Mesodermal cell (in vitro differentiated cells): Measurements from ENCODE around the gene HADHA.

Experiments
- H3K27ac ChIP-seq: 2 replicates; pipeline ENCODE4 v1.7.0; 2013; ENCODE audit warnings: mild to moderate bottlenecking, low read depth, low read length, moderate library complexity; ENCODE audit not compliant: severe bottlenecking
- H3K36me3 ChIP-seq: 2 replicates; pipeline ENCODE4 v1.7.1; 2013; ENCODE audit warnings: mild to moderate bottlenecking, low read length, moderate library complexity; ENCODE audit not compliant: control insufficient read depth, insufficient read depth
- H3K4me1 ChIP-seq: one replicate; pipeline ENCODE4 v1.7.1; 2013; ENCODE audit warnings: mild to moderate bottlenecking, low read length; ENCODE audit not compliant: insufficient read depth, control insufficient read depth, poor library complexity, severe bottlenecking
- H3K4me3 ChIP-seq: 2 replicates; pipeline ENCODE4 v1.7.0; 2013; ENCODE audit warnings: low read length, control low read depth, mild to moderate bottlenecking; ENCODE audit not compliant: insufficient read depth, poor library complexity, severe bottlenecking; ENCODE audit errors: extremely low read depth
- H3K9me3 ChIP-seq: 2 replicates; pipeline ENCODE4 v1.7.1; 2013; ENCODE audit warnings: mild to moderate bottlenecking, low read length, moderate library complexity; ENCODE audit not compliant: control insufficient read depth
- WGBS, 2 experiments: methylation state at CpG; one replicate each; pipeline ENCODE4 v1.1.5; 2013; ENCODE audit warnings: missing lambda C conversion rate in 2 of 2; ENCODE audit not compliant: insufficient coverage in 2 of 2; 5-methylcytosine and 5-hydroxymethylcytosine counted together

Gene HADHA

DNA sequence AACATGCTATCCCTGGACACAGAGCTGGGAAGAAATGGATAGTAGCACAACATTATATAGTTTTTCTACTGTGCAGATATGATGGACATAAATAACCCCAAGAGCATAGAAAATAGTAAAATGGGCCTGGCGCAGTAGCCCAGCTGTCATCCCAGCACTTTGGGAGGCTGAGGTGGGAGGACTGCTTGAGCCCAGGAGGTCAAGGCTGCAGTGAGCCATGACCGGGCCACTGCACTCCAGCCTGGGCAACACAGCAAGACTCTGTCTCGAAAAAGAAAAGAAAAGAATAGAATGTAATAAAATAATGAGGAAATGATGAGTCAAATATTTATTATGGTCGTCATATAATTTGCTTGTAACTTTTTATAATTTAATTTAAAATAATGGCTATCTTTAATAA is 79.0 kb downstream of the HADHA start:
- Histone ChIP-seq H3K36me3 (no peaks in the 10 kb centered on the region), H3K27ac (no peak overlapping the region), H3K4me3 (no peak overlapping the region), H3K9me3 (no peaks in the 10 kb centered on the region), H3K4me1 (no peaks in the 10 kb centered on the region)
- WGBS, 2 experiments = 81 to 97% methylated on average over 2 to 3 of the region's 4 CpGs

DNA sequence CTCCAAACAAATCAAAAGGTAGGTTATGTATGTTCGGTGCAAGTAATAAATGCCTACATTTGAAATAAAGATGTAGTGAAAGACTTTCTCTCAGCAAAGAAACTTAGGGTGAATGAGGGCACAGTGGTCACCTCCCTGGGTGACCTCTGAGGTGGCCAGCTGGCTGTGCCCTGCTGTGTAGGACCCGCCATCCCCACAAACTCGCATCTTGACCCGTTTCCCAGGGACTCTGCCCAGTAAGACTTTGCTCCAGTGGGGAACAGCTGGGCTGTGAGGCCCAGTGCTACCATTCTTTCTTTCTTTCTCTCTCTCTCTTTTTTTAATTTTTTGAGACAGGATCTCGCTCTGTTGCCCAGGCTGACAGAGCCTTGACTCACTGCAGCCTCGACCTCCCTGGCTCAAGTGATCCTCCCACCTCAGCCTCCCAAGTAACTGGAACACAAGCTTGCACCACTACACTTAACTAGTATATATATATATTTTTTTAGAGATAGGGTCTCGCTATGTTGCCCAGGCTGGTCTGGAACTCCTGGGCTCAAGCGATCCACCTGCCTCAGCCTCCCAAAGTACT is 79.7 kb downstream of the HADHA start:
- no peaks in the 10 kb centered on the region for H3K9me3 ChIP-seq
- 71 to 93% methylated on average over 1 to 7 of the region's 8 CpGs for WGBS, 2 experiments
- H3K36me3 ChIP-seq = no peaks in the 10 kb centered on the region
- H3K4me3 ChIP-seq = no peak overlapping the region
- H3K4me1 ChIP-seq = no peaks in the 10 kb centered on the region
- H3K27ac ChIP-seq = no peak overlapping the region

DNA sequence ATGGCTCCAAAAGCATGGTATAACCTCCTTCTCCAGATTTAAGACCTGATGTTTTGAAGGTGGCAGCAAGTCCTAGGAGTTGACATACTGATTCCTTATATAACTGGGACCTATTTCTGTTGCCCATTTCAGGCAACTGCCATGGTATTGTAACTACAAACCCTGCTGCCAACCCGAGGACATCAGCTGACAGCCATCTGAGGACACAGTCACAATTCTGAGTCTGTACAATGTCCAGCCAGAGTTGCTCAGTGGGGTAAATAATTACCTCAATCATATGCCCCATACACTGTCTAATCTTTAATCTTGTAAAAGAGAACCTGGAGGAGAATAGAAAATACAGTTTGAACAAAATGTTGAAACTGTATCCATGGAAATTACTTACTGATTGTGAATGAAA is 80.2 kb downstream of the HADHA start:
- no peak overlapping the region for H3K27ac ChIP-seq
- no peaks in the 10 kb centered on the region for H3K9me3 ChIP-seq
- no peaks in the 10 kb centered on the region for H3K36me3 ChIP-seq
- H3K4me3 ChIP-seq = no peak overlapping the region
- no peaks in the 10 kb centered on the region for H3K4me1 ChIP-seq
- WGBS, 2 experiments = 57 to 89% methylated on average over 1 of the region's 1 CpG

DNA sequence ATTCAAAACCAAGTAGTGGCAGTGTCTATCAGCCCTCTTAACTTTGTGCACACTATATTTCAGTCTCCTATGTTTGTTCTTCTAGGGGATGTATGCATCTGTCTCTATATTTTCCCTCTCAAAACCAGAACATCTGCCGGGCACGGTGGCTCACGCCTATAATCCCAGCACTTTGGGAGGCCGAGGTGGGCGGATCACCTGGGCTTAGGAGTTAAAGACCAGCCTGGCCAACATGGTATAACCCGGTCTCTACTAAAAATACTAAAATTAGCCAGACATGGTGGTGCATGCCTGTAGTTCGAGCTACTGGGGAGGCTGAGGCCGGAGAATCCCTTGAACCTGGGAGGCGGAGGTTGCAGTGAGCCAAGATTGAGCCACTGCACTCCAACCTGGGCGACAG is 81.5 kb downstream of the HADHA start:
- WGBS, 2 experiments = 87 to 92% methylated on average over 8 to 9 of the region's 10 CpGs
- H3K9me3 ChIP-seq = no peaks in the 10 kb centered on the region
- no peaks in the 10 kb centered on the region for H3K4me1 ChIP-seq

DNA sequence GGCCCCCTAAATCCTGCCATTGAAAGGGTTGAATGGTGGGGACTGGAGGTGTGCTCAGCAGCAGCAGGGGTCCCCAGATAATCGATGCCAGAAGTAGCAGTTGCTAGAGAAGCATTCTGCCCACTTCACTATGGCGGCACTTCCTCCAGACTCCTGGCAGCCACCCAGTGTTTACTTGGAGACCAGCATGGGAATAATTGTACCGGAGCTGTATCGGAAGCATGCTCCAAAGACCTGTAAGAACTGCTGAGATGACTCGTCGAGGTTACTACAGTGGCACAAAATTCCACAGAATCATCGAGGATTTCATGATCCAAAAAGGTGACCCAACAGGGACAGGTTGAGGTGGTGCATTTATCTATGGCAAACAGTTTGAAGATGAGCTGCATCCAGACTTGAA is 82.5 kb downstream of the HADHA start:
- Histone ChIP-seq H3K27ac (no peak overlapping the region), H3K36me3 (no peaks in the 10 kb centered on the region), H3K4me3 (no peak overlapping the region), H3K9me3 (no peaks in the 10 kb centered on the region), H3K4me1 (no peaks in the 10 kb centered on the region)
- WGBS, 2 experiments = 93 to 96% methylated on average over 6 of the region's 7 CpGs

More for the DNA sequence above, 81.5 kb downstream of the HADHA start:
- no peaks in the 10 kb centered on the region for H3K36me3 ChIP-seq
- no peak overlapping the region for H3K27ac ChIP-seq
- no peak overlapping the region for H3K4me3 ChIP-seq

DNA sequence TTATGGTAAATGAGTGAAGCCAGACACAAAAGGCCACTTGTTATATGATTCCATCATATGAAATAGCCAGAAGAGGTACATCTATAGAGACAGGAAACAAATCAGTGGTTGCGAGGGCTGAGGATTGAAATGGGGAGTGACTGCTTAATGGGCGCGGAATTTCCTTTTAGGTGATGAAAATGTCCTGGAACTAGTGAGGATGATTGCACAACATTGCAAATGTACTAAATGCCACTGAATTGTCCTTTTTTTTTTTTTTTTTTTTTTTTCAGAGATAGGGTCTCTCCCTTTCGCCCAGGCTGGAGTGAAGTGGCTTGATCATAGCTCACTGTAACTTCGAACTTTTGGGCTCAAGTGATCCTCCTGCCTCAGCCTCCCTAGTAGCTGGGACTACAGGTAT is 86.9 kb downstream of the HADHA start:
- H3K27ac ChIP-seq = no peak overlapping the region
- no peaks in the 10 kb centered on the region for H3K9me3 ChIP-seq
- WGBS, 2 experiments = 92 to 95% methylated on average over 2 to 5 of the region's 5 CpGs
- no peaks in the 10 kb centered on the region for H3K36me3 ChIP-seq
- H3K4me3 ChIP-seq = no peak overlapping the region
- no peaks in the 10 kb centered on the region for H3K4me1 ChIP-seq

DNA sequence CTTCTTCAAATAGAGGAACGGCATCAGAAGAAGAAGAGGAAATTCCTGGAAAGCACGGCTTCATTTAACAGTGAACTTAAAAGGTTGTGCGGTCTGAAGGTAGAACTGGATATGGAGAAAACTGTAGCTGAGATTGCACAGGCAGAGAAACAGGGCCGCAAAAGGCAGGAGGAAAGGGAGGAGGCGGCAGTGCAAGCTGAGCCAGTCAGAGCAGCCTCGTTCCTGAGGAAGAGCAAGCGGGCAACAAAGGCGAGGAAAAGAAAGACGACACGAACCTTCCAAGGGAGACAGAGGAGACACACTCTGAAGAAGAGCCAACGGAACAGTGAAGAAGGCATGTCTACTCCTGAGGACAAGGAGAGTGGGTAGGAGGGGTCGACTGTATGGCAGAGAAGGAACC is 94.2 kb downstream of the HADHA start:
- Histone ChIP-seq H3K27ac (no peak overlapping the region), H3K4me3 (no peak overlapping the region), H3K9me3 (no peaks in the 10 kb centered on the region), H3K36me3 (no peaks in the 10 kb centered on the region), H3K4me1 (no peaks in the 10 kb centered on the region)
- WGBS, 2 experiments = 89 to 94% methylated on average over 12 of the region's 12 CpGs

DNA sequence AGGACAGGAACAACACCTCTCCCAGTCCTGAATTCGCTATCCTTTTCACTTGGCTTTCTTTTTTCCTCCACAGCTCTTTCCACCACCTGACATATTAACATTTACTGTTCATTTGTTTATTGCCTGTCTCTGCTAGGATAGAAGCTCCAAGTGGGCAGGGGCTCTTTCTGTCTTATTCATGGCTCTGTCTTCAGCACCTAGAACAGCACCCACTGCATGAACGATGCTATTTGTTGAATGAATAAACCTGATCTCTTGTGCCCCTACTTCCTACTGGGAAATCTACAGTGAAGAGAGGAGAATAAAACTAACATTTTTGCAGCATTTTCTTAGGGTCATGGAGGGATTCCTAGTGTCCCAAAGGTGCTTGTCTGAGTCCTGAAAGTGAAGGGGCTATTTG is 95.9 kb downstream of the HADHA start:
- Histone ChIP-seq H3K4me1 (no peaks in the 10 kb centered on the region), H3K36me3 (no peaks in the 10 kb centered on the region), H3K27ac (no peak overlapping the region), H3K4me3 (no peak overlapping the region), H3K9me3 (no peaks in the 10 kb centered on the region)
- WGBS, 2 experiments = 100% methylated on average over 1 of the region's 2 CpGs; no CpG with 5 or more reads in 1 of the 2 experiments

DNA sequence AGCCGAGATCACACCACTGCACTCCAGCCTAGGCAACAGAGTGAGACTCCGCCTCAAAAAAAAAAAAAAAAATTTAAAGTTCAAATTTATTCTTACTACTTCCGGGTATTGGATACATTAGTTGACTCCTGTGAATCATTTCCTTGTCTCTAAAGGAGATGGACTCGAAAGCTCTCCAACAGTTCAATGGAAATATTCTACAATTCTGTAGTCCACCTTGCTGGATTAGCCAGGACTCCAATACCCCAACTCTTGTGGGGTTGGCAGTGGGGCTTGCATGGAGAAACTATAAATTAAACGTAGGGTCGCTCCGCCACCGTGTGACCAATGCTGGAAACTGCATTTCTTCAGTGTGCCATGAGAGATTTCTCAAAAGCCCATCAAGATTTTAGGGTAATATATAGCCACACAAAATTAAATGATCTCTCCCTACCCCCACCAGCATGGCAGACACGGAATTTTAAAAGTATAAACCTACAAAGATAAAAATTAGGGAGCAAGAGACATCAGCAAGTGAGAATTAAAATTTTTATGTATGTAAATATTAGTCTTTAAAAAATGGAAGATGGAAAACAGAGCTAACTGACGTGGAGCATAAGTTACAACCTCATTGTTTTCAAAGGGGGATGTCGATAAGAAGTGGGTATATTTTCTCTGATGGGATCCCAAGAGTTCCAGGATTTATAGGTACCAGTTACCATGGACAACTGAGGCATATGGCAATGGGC is 99.3 kb downstream of the HADHA start:
- 39 to 77% methylated on average over 3 to 5 of the region's 11 CpGs for WGBS, 2 experiments
- H3K27ac ChIP-seq = no peak overlapping the region
- no peak overlapping the region for H3K4me3 ChIP-seq
- H3K4me1 ChIP-seq = no peaks in the 10 kb centered on the region
- H3K9me3 ChIP-seq = no peaks in the 10 kb centered on the region
- H3K36me3 ChIP-seq = no peaks in the 10 kb centered on the region

DNA sequence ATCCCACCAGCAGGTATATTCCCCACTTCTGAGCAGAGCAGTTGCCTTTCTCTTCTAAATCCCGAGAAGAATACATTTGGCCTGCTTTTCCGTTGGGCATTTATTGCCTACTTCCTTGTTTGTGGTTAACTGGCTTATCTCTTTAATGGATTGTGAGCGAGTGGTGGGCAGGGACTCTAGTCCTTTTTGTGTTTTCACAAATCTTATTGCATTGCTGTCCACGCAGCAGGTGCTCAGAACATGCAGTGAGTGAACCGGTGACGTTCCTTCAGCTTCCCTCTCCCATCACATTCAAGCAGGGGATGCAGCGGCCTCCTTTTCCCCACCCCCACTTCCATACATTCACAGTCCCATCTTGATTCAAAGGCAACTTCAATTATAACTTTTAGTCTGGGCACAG is 100.4 kb downstream of the HADHA start:
- 81 to 91% methylated on average over 4 to 7 of the region's 7 CpGs for WGBS, 2 experiments

DNA sequence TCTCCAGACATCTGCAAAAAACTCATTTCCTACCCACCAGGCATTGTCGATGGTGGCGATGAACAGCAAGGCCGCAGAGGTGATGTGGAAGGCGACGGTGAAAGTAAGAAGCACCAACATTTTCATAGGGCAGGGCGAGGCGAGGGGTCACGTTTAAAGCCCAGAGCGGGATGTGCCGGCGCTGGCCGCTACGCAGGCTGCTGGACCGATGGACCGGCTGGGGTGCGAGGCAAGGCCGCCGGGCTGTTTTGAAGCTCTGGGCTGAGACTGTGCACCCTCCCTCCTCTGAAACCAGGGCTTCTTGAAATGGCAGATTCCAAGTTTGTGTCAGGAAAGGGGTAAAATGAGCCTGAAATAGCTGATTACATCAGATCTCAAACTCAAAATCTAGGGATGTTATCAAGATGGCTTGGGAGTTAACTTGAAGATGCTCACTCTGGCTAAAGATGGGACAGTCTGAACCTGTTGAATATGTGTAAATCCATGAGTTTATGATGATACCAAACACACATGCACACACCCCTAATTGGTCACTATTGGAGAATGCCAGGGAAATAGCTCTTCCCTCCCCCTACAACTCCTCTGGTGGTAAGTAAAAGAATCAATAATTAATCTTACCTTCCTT is 103.2 kb downstream of the HADHA start:
- H3K4me1 ChIP-seq = no peaks in the 10 kb centered on the region
- no peak overlapping the region for H3K4me3 ChIP-seq
- 95 to 98% methylated on average over 16 to 18 of the region's 18 CpGs for WGBS, 2 experiments
- no peak overlapping the region for H3K27ac ChIP-seq
- peaks cover 8% of the 10 kb centered on the region for H3K36me3 ChIP-seq
- no peaks in the 10 kb centered on the region for H3K9me3 ChIP-seq

More for the DNA sequence above, 100.4 kb downstream of the HADHA start:
- Histone ChIP-seq H3K36me3 (no peaks in the 10 kb centered on the region), H3K27ac (no peak overlapping the region), H3K4me3 (no peak overlapping the region), H3K9me3 (no peaks in the 10 kb centered on the region), H3K4me1 (no peaks in the 10 kb centered on the region)
